WI38 (cell line): ENCODE results near the gene C8A.

Experiments used
- H3K4me3 ChIP-seq: 2 replicates; pipeline ENCODE4 v1.5.1; 2011; ENCODE audit warnings: low read depth, mild to moderate bottlenecking, control low read depth, low read length
- TF ChIP-seq, protein P1 (sequence below): IDR thresholded peaks from 2 replicates; pipeline ENCODE4 v1.5.1; 2012; ENCODE audit warnings: low read depth, mild to moderate bottlenecking, control low read depth, low read length

The C8A gene

DNA sequence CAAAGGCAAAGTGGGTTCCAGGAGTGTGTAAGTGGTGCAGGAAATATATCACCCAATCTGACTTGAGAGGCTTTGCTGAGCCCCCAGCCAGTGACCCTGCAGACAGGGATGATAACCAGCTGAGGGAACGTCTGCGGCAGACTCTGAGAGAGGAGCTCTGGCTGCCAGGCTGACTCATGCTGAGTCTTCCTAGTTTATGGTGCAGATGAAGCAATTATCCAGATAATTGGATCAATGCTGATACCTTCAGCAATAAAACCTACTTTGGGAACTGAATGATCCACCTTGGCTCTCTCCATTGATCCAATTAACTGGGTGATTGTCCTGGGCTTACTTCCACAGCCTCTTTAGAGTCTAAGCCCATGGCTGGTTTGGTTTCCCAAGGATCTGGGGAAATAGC lies 103.9 kb downstream of the C8A start:
- TF ChIP-seq, protein P1, sequence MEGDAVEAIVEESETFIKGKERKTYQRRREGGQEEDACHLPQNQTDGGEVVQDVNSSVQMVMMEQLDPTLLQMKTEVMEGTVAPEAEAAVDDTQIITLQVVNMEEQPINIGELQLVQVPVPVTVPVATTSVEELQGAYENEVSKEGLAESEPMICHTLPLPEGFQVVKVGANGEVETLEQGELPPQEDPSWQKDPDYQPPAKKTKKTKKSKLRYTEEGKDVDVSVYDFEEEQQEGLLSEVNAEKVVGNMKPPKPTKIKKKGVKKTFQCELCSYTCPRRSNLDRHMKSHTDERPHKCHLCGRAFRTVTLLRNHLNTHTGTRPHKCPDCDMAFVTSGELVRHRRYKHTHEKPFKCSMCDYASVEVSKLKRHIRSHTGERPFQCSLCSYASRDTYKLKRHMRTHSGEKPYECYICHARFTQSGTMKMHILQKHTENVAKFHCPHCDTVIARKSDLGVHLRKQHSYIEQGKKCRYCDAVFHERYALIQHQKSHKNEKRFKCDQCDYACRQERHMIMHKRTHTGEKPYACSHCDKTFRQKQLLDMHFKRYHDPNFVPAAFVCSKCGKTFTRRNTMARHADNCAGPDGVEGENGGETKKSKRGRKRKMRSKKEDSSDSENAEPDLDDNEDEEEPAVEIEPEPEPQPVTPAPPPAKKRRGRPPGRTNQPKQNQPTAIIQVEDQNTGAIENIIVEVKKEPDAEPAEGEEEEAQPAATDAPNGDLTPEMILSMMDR: no peak
- H3K4me3 ChIP-seq: no peak overlapping the region

DNA sequence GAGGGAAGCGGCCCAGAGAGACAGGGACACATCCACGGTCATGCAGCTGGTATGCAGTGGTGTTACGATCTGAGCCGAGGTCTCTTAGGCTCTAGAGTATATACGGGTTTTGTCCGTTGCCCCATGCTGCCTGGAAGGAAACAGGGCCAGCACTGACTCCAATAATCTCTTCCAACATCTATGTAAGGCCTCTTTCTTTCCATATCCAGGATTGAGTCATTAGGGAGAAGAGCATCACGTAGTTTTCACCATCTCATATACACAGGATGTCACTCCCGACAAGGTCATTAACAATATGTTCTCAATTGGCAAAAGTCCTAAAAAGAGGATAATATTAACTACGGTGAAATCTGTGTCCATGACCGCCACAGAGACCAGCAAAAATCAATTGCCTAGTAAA lies 106.8 kb downstream of the C8A start:
- H3K4me3 ChIP-seq: no peak overlapping the region
- TF ChIP-seq, protein P1: no peak

DNA sequence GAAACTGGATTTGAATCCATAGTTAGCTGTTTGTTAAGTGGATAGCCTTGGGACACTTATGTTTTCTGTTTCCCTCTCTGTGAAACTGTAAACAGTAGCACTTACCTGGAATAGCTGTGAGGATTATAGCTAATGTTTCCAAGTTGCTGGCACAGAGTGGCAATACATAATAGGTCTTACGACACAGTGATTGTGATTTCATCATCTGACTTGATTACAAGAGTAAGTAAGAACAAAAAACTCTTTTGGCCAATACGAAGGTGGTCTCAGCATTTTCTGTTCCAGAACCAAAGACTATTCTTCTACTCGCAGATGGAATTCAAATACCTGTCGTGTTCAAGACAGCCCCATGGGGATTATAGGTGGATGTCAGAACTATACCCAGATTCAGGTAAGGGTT lies 109.1 kb downstream of the C8A start:
- TF ChIP-seq, protein P1: no peak

DNA sequence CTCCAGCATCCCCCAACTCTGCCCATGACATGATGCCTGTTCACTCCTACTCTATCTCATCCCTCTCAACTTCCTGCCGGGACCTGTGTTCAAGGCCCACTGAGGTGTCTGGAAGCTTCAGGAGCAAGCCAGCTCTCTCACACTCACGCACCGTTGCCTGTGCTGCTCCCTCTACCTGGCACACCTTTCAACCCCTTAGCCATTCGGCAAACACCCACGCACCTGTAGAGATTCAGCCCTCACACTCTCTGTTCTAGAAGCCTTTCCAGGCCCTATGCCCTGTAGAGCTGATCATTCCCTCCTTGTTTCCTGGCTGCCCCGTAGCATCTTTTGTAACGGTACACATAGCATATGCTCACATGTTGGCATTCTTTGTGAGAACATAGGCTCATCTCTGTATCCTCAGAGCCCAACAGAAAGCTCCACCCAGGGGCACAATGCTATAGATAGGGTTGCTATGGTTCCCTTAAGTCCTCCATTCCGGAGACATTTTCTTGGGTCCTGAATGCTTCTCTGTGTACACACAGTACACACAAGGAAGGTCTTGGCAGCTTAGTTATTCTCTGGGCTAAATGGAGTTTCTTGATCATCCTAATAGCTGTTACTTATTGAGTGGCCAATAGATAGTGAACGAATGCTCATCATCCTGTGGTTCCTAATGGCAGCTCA lies 109.9 kb downstream of the C8A start:
- TF ChIP-seq, protein P1: no peak
- no peak overlapping the region for H3K4me3 ChIP-seq

More for the DNA sequence above, 109.1 kb downstream of the C8A start:
- no peak overlapping the region for H3K4me3 ChIP-seq

DNA sequence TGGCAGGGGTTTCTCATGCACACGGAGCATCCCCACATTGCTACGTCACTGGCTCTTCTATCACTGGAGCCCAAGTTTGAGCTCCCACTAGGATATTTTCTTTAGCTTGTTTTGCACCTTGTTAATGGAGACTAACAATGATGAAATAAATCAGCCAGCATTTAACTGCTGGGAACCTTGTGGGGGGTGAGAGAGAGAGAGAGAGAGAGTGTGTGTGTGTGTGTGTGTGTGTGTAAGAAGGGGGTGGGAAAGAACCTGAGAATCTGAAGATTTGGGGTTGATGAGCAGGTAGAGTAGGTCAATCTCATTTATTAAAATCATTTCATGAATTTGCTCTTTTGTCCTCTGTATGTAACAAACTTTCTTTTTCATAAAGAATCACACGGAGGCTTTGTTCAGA lies 110.6 kb downstream of the C8A start:
- TF ChIP-seq, protein P1: no peak
- H3K4me3 ChIP-seq: no peak overlapping the region

DNA sequence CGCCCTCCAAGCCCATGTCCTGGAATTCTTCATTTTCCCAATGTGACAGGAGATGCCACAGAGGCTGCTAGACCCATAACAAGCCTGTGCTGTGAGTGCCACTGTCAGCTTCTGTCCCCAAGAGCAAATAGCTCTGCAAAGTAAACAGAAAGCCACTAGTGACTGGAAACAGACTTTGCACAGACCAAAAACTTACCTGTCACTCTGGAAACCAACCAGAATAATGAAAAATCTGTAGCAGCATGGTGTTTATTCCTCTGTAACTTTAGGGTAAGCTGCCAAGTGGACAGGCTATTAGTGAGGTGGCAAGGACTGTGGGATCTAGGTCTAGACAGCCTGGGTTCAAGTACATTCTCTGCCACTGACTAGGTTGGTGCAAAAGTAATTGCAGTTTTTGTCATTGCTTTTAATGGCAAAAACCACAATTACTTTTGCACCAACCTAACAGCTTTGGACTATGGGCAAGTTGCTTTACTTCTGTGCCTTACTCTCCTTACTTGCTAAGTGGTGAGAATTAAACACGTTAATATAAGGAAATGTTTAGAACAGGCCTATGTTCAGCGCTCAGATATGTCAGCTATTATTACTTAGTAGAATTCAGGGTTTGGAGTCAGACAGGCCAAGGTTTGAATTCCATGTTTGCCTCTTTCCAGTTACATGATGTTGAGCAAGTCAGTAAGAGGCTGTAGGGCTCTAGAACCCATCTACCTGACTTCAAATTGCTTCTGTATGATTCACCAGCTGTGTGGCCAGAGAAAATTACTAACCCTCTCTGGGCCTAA lies 111.5 kb downstream of the C8A start, which contains the start of gene C8B:
TSS of gene C8B (minus strand) at position 100 of the 782 bp plus-strand sequence. CDS start at position 33, 67 bp downstream.
- no peak within 1 kb of the TSS for H3K4me3 ChIP-seq
- TF ChIP-seq, protein P1: no peak

DNA sequence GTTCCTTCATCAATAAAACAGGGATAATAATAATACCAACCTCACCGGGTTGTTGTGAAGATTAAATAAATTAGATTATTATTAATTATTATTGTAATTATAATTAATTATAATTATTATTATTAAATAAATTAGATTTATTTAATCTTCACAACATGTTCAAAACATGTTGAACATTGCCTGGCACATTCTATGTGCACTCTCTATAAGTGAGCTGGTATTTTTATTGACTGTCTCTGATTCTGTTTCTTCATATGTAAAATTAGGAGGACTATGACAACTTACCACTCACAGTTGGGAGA lies 112.1 kb downstream of the C8A start:
- TF ChIP-seq, protein P1: no peak
- no peak overlapping the region for H3K4me3 ChIP-seq
